Pancreas (tissue), 10 donors: ENCODE data around the gene CTRL. TPM values are rescaled to one million over a fixed set of nuclear protein-coding genes. Genes with fewer than 3 reads are reported as not detected.

Experiments used
- ATAC-seq, 4 donors: fragments of 200-7000 bp; cut with Tn5 transposase; one replicate each; pipeline versions ENCODE4 v1.8.0 to v1.9.1; 2020; ENCODE audit warnings: mild to moderate bottlenecking in 4 of 4, moderate library complexity in 4 of 4
- DNase-seq, 6 donors: peaks; one replicate each; pipeline ENCODE4 v3.0.0-alpha.2; 2020
- FAIRE-seq: peaks from 2 replicates; lab custom pipeline; 2012; peaks lifted over from hg19 to GRCh38; lab: Jason Lieb, UNC
- H3K27ac ChIP-seq, 4 donors: fragments of 200-600 bp; sonication (generic); 1 replicate in 3 of 4; 2 replicates in 1 of 4; pipeline versions ENCODE4 v1.5.0 to v1.8.0; 2020
- H3K27me3 ChIP-seq, 4 donors: fragments of 200-600 bp; one replicate each; pipeline ENCODE4 v1.8.0; 2021
- H3K36me3 ChIP-seq, 3 donors: fragments of 200-600 bp; sonication (generic) in 1 of 3; one replicate each; pipeline versions ENCODE4 v1.5.0 to v1.8.0; 2020 to 2021
- H3K4me1 ChIP-seq, 3 donors: fragments of 200-600 bp; one replicate each; pipeline ENCODE4 v1.8.0; 2021
- H3K4me3 ChIP-seq, 4 donors: fragments of 200-600 bp; sonication (generic) in 2 of 4; one replicate each; pipeline versions ENCODE4 v1.5.0 to v1.8.0; 2020 to 2021
- H3K9me3 ChIP-seq, 4 donors: fragments of 200-600 bp; one replicate each; pipeline ENCODE4 v1.8.0; 2021
- CTCF ChIP-seq, 4 donors: fragments of 200-600 bp; sonication (generic) in 3 of 4; IDR thresholded peaks; one replicate each; pipeline versions ENCODE4 v1.5.0 to v1.8.0; 2021; ENCODE audit warnings: antibody characterized with exemption in 4 of 4
- WGBS, 2 donors: extraction: QIAGEN DNeasy Blood & Tissue Kit; methylation state at CpG; one replicate each; pipeline ENCODE4 v1.1.7; 2013; 5-methylcytosine and 5-hydroxymethylcytosine counted together
- intact Hi-C, 3 donors: fragments of 100-400 bp; cut with DNase I; formaldehyde crosslinking; loops; one replicate each; pipeline versions ENCODE4 v1.11.1 to v1.14.2; 2022
- polyA plus RNA-seq, 2 donors: library from polyadenylated mRNA; stranded (reverse); fragments of 200-250 nt; gene quantifications; one replicate each; pipeline ENCODE4 v1.2.3, GENCODE V29; 2013
- total RNA-seq, 6 donors: library from RNA; stranded (reverse); fragmentation: NEBNext Ultra II Directional in 4 of 6; extraction: Animal tissue kit (Norgen Biotek cat#: 25700) in 4 of 6; gene quantifications; one replicate each; pipeline versions ENCODE4 v1.2.1 to v1.2.4, GENCODE V29; 2021 to 2023
- donor health status: healthy with polysubstance abuse.
- donor health status: DM: no; HTN: no; CAD: no; lungs with moderate emphysema.
- donor health status: DM: no; HTN: no; CAD: no.
- donor health status: control.
- donor health status: control.
- donor health status: Bipolar disorder and iron deficiency.
- donor health status: DM: yes; HTN: yes; CAD: no.
- donor health status: DM: no; HTN: no; CAD: no.
- donor health status: DM: no; HTN: no; CAD: no.
- donor health status: DM: yes; HTN: yes; CAD: no.

CTRL gene
- total and polyA plus RNA-seq, 8 donors: 559 to 2,165 (median 673) TPM

- no peak for FAIRE-seq
Observed at GRCh38 chr16:67879936-67880335, 51.7 kb downstream of the CTRL start.

More at GRCh38 chr16:67879936-67880335, 51.7 kb downstream of the CTRL start:
- 58 to 76% methylated on average over 3 to 5 of the region's 5 CpGs for WGBS, 2 donors
- intact Hi-C loops: loop anchor here in 1 of 3 donors (5.0 to 10.0 kb wide), 2 partner anchors 52 to 155 kb away; partner anchors contain the start of gene CTRL
- ATAC-seq (no peak), DNase-seq (no peak)
- H3K4me3 ChIP-seq: no peak overlapping the region
- no peaks in the 10 kb centered on the region for H3K9me3 ChIP-seq
- TF ChIP-seq CTCF (IDR thresholded peaks at IDR 0.05): no peak
- H3K27ac ChIP-seq: no peak overlapping the region
- H3K4me1 ChIP-seq: peaks cover 0 to 2% (median 0%) of the 10 kb centered on the region in 3 donors
- no peaks in the 10 kb centered on the region for H3K27me3 ChIP-seq
- H3K36me3 ChIP-seq: peaks cover 16 to 70% (median 62%) of the 10 kb centered on the region in 3 donors

Other genes with a start within 250 kb of the CTRL start
- 10 to 100 TPM in 2 of 6 donors, 1 to 10 TPM in 4; 6.4 to 12.9 (median 8.8) TPM for gene GFOD2, start 212.5 kb downstream of the CTRL start, total RNA-seq
- 10 to 100 TPM; 10.0 to 17.2 TPM for gene GFOD2, start 212.5 kb downstream of the CTRL start, polyA plus RNA-seq
- gene RANBP10, start 125.3 kb downstream of the CTRL start, total RNA-seq: 10 to 100 TPM in 4 of 6 donors, 1 to 10 TPM in 2; 8.7 to 15.4 (median 11.3) TPM
- 10 to 100 TPM; 11.4 to 11.8 TPM for gene RANBP10, start 125.3 kb downstream of the CTRL start, polyA plus RNA-seq
- 1 to 10 TPM in 2 of 6 donors, under 1 TPM in 4; 0.25 to 1.5 (median 0.96) TPM for gene TSNAXIP1, start 125.0 kb downstream of the CTRL start, total RNA-seq
- 10 to 100 TPM in 1 of 2 donors, 1 to 10 TPM in 1; 5.8 to 11.1 TPM for gene TSNAXIP1, start 125.0 kb downstream of the CTRL start, polyA plus RNA-seq
- 10 to 100 TPM; 10.9 to 16.5 (median 14.3) TPM for gene THAP11, start 89.5 kb downstream of the CTRL start, total RNA-seq
- 10 to 100 TPM in 1 of 2 donors, 1 to 10 TPM in 1; 5.1 to 13.7 TPM for gene THAP11, start 89.5 kb downstream of the CTRL start, polyA plus RNA-seq
- 10 to 100 TPM; 25.8 to 51.4 (median 36.5) TPM for gene NUTF2, start 84.9 kb downstream of the CTRL start, total RNA-seq
- 10 to 100 TPM; 63.0 to 69.1 TPM for gene NUTF2, start 84.9 kb downstream of the CTRL start, polyA plus RNA-seq
- gene CENPT, start 84.2 kb downstream of the CTRL start, total RNA-seq: 10 to 100 TPM; 19.6 to 37.0 (median 27.7) TPM
- gene CENPT, start 84.2 kb downstream of the CTRL start, polyA plus RNA-seq: 100 to 1,000 TPM; 142 to 143 TPM
- gene EDC4, start 58.8 kb downstream of the CTRL start, total RNA-seq: 10 to 100 TPM; 20.2 to 37.0 (median 23.4) TPM
- gene EDC4, start 58.8 kb downstream of the CTRL start, polyA plus RNA-seq: 10 to 100 TPM; 59.1 to 66.2 TPM
- gene NRN1L, start 47.0 kb downstream of the CTRL start, total RNA-seq: under 1 TPM in 3 of 6 donors, not detected in 3; 0.34 to 0.67 (median 0.40) TPM
- gene NRN1L, start 47.0 kb downstream of the CTRL start, polyA plus RNA-seq: 1 to 10 TPM; 2.7 to 4.2 TPM
- 10 to 100 TPM; 13.9 to 17.7 (median 15.7) TPM for gene PSKH1, start 38.6 kb downstream of the CTRL start, total RNA-seq
- gene PSKH1, start 38.6 kb downstream of the CTRL start, polyA plus RNA-seq: 10 to 100 TPM; 12.7 to 15.9 TPM
- gene PSMB10, start 5.0 kb upstream of the CTRL start, total RNA-seq: 10 to 100 TPM; 40.0 to 62.2 (median 51.3) TPM
- gene PSMB10, start 5.0 kb upstream of the CTRL start, polyA plus RNA-seq: 100 to 1,000 TPM in 1 of 2 donors, 10 to 100 TPM in 1; 65.7 to 195 TPM
- 10 to 100 TPM in 2 of 6 donors, 1 to 10 TPM in 4; 2.8 to 12.4 (median 8.5) TPM for gene LCAT, start 12.3 kb upstream of the CTRL start, total RNA-seq
- 10 to 100 TPM; 54.3 to 65.5 TPM for gene LCAT, start 12.3 kb upstream of the CTRL start, polyA plus RNA-seq
- 10 to 100 TPM; 15.8 to 46.4 (median 27.9) TPM for gene SLC12A4, start 36.8 kb upstream of the CTRL start, total RNA-seq
- gene SLC12A4, start 36.8 kb upstream of the CTRL start, polyA plus RNA-seq: 10 to 100 TPM; 21.0 to 44.8 TPM
- under 1 TPM in 2 of 6 donors, not detected in 4; 0.09 to 0.12 TPM for gene DPEP3, start 48.6 kb upstream of the CTRL start, total RNA-seq
- gene DPEP3, start 48.6 kb upstream of the CTRL start, polyA plus RNA-seq: not detected
- 1 to 10 TPM in 2 of 6 donors, under 1 TPM in 2, not detected in 2; 0.32 to 4.0 (median 0.92) TPM for gene DPEP2, start 67.6 kb upstream of the CTRL start, total RNA-seq
- gene DPEP2, start 67.6 kb upstream of the CTRL start, polyA plus RNA-seq: 1 to 10 TPM; 1.0 to 1.1 TPM
- gene DPEP2NB, start 84.0 kb upstream of the CTRL start, total RNA-seq: not detected
- not detected for gene DPEP2NB, start 84.0 kb upstream of the CTRL start, polyA plus RNA-seq
- gene DDX28, start 91.4 kb upstream of the CTRL start, total RNA-seq: 1 to 10 TPM; 2.1 to 5.1 (median 4.0) TPM
- 1 to 10 TPM; 3.6 to 7.4 TPM for gene DDX28, start 91.4 kb upstream of the CTRL start, polyA plus RNA-seq
- gene DUS2, start 91.4 kb upstream of the CTRL start, total RNA-seq: 1 to 10 TPM; 2.7 to 5.6 (median 3.6) TPM
- 1 to 10 TPM; 6.1 to 6.2 TPM for gene DUS2, start 91.4 kb upstream of the CTRL start, polyA plus RNA-seq
- gene NFATC3, start 153.5 kb upstream of the CTRL start, total RNA-seq: 10 to 100 TPM in 5 of 6 donors, 1 to 10 TPM in 1; 9.5 to 19.3 (median 13.5) TPM
- 1 to 10 TPM; 3.8 to 4.5 TPM for gene NFATC3, start 153.5 kb upstream of the CTRL start, polyA plus RNA-seq